HepG2 (cell line): ENCODE measurements around the gene ZFP36. TPM values are rescaled to one million over a fixed set of nuclear protein-coding genes. Genes with fewer than 3 reads are reported as not detected.

Source experiments
- ARID2 ChIP-seq: sonication (generic); formaldehyde crosslinking; IDR thresholded peaks from 2 replicates; pipeline ENCODE4 v1.8.1; 2022; ENCODE audit warnings: mild to moderate bottlenecking, missing genetic modification reagents, borderline replicate concordance
- ATF1 ChIP-seq: IDR thresholded peaks from 2 replicates; pipeline ENCODE4 v1.6.1; 2016; ENCODE audit warnings: mild to moderate bottlenecking, control low read depth
- BRCA1 ChIP-seq: sonication (generic); formaldehyde crosslinking; IDR thresholded peaks from 2 replicates; pipeline ENCODE4 v1.4.0; 2020; ENCODE audit warnings: missing genetic modification reagents
- DNMT1 ChIP-seq: sonication (generic); formaldehyde crosslinking; IDR thresholded peaks from 2 replicates; pipeline ENCODE4 v1.5.1; 2020; ENCODE audit warnings: mild to moderate bottlenecking, missing genetic modification reagents
- FOXP4 ChIP-seq: sonication (generic); formaldehyde crosslinking; IDR thresholded peaks from 2 replicates; pipeline ENCODE4 v1.4.0; 2020; ENCODE audit warnings: missing genetic modification reagents
- GATA4 ChIP-seq: sonication (generic); IDR thresholded peaks from 2 replicates; pipeline ENCODE4 v1.6.1; 2016; ENCODE audit warnings: antibody characterized with exemption, low read depth, borderline replicate concordance
- GTF2F1 ChIP-seq: fragments of 150-350 bp; IDR thresholded peaks from 2 replicates; pipeline ENCODE4 v1.6.1; 2014; ENCODE audit warnings: low read length
- HDAC1 ChIP-seq: sonication (generic); formaldehyde crosslinking; IDR thresholded peaks from 2 replicates; pipeline ENCODE4 v1.5.1; 2020; ENCODE audit warnings: mild to moderate bottlenecking, missing genetic modification reagents
- KLF9 ChIP-seq: IDR thresholded peaks from 2 replicates; pipeline ENCODE4 v1.6.1; 2016; ENCODE audit warnings: low read depth
- NFYC ChIP-seq: IDR thresholded peaks from 2 replicates; pipeline ENCODE4 v1.6.1; 2016; ENCODE audit warnings: missing genetic modification reagents, missing compliant biosample characterization
- THAP9 ChIP-seq: sonication (generic); formaldehyde crosslinking; IDR thresholded peaks from 2 replicates; pipeline ENCODE4; 2020; ENCODE audit warnings: missing genetic modification reagents, mild to moderate bottlenecking, borderline replicate concordance
- TP53 ChIP-seq: sonication (generic); formaldehyde crosslinking; conservative IDR thresholded peaks from 2 replicates; pipeline ENCODE4 v1.4.0; 2020; ENCODE audit warnings: missing genetic modification reagents
- USF2 ChIP-seq, 2 experiments: sonication (generic) in 1 of 2; formaldehyde crosslinking in 1 of 2; IDR thresholded peaks; 2 replicates each; pipeline versions ENCODE4 v1.5.1 to v1.6.1; 2011 to 2020; ENCODE audit warnings: borderline replicate concordance in 1 of 2, low read depth in 1 of 2, low read length in 1 of 2, mild to moderate bottlenecking in 1 of 2, missing genetic modification reagents in 1 of 2, moderate library complexity in 1 of 2
- ZFAT ChIP-seq: sonication (generic); formaldehyde crosslinking; conservative IDR thresholded peaks from 2 replicates; pipeline ENCODE4 v1.8.1; 2023; ENCODE audit warnings: missing genetic modification reagents, inconsistent platforms
- ZNF276 ChIP-seq: sonication (generic); formaldehyde crosslinking; IDR thresholded peaks from 2 replicates; pipeline ENCODE4 v1.4.0; 2020; ENCODE audit warnings: mild to moderate bottlenecking, low read depth, missing genetic modification reagents
- ZNF496 ChIP-seq: sonication (generic); formaldehyde crosslinking; IDR thresholded peaks from 2 replicates; pipeline ENCODE4 v1.8.1; 2023; ENCODE audit warnings: mild to moderate bottlenecking, moderate library complexity, missing genetic modification reagents; ENCODE audit not compliant: insufficient replicate concordance
- ZNF749 ChIP-seq: sonication (generic); formaldehyde crosslinking; IDR thresholded peaks from 2 replicates; pipeline ENCODE4 v1.8.0; 2022; ENCODE audit warnings: mild to moderate bottlenecking, missing genetic modification reagents, moderate library complexity, borderline replicate concordance
- ZNF879 ChIP-seq: sonication (generic); formaldehyde crosslinking; IDR thresholded peaks from 2 replicates; pipeline ENCODE4 v1.8.1; 2023; ENCODE audit warnings: missing genetic modification reagents
- polyA plus RNA-seq, 8 experiments: library from polyadenylated mRNA; depleted of rRNA in 3 of 8; stranded (reverse) in 7 of 8; unstranded in 1 of 8; fragments of >200 nt; fragmentation: Illumina TruSeq in 4 of 8; extraction: Trizol in 4 of 8; gene quantifications; 2 replicates each; pipeline versions ENCODE4 v1.2.1 to v1.2.3, GENCODE V29; 2011 to 2016; ENCODE audit warnings: low read depth in 4 of 8, missing spikeins in 1 of 8, mixed read lengths in 1 of 8; ENCODE audit not compliant: insufficient read depth in 1 of 8
- total RNA-seq, 5 experiments: library from RNA; depleted of rRNA; stranded (reverse); fragments of >200 nt; fragmentation: Illumina TruSeq; extraction: Trizol; gene quantifications; 2 replicates each; pipeline ENCODE4 v1.2.3, GENCODE V29; 2016; ENCODE audit warnings: low read depth in 1 of 5

The ZFP36 gene
- total and polyA plus RNA-seq, 2 of the 13 experiments (the other 11 are each of a cell fraction or from before 2014, with no cell fraction given) = 1.4 to 1.7 TPM

- TF ChIP-seq KLF9 (CRISPR knock-in tag) (no peak), GATA4 (0 out of 2 replicates have a peak, but pooled peaks have one; percentile 4), GTF2F1 (0 out of 2 replicates have a peak, but pooled peaks have one; percentile 13), ZNF879 (CRISPR knock-in tag) (no peak; the same call in 1 of the 2 replicates), ZNF276 (peak; percentile 63; the same call in 1 of the 2 replicates), ATF1 (CRISPR knock-in tag) (peak; percentile 78), ZNF496 (CRISPR knock-in tag) (no peak), THAP9 (CRISPR knock-in tag) (peak; percentile 80; the same call in 1 of the 2 replicates), HDAC1 (CRISPR knock-in tag) (peak; percentile 91), BRCA1 (CRISPR knock-in tag) (no peak), ARID2 (no peak), NFYC (CRISPR knock-in tag) (peak; percentile 51), DNMT1 (CRISPR knock-in tag) (0 out of 2 replicates have a peak, but pooled peaks have one; percentile 16), ZNF749 (CRISPR knock-in tag) (peak; percentile 55; the same call in 1 of the 2 replicates), TP53 (CRISPR knock-in tag) (peak; percentile 58; the same call in 1 of the 2 replicates), FOXP4 (peak; percentile 73; the same call in 1 of the 2 replicates), USF2 (IDR thresholded peaks at IDR 0.05; ENCODE audit: low read depth, low read length) (peak; percentile 2; the same call in 1 of the 2 replicates), USF2 (CRISPR knock-in tag; IDR thresholded peaks at IDR 0.05; ENCODE audit: borderline replicate concordance) (0 out of 2 replicates have a peak, but pooled peaks have one; percentile 58), ZFAT (CRISPR knock-in tag) (no peak)
Measured at GRCh38 chr19:39401549-39402345, 4.9 kb upstream of the ZFP36 start (continued).
